Astrocyte of the spinal cord (primary cell): ENCODE measurements around the gene ACTR3C.

ENCODE experiments used
- DNase-seq: peaks from one replicate; pipeline ENCODE4 v3.0.0; 2011; ENCODE audit warnings: low read depth, low spot score
- H3K4me3 ChIP-seq: 2 replicates; pipeline ENCODE4 v1.5.1; 2011; ENCODE audit warnings: low read depth, mild to moderate bottlenecking, low read length, moderate library complexity
- in situ Hi-C: cut with HindIII; loops from 2 replicates; pipeline ENCODE4 v1.10.0; 2017; ENCODE audit warnings: low sequenced_read_pairs
- TF ChIP-seq, protein P1 (sequence below): IDR thresholded peaks from 2 replicates; pipeline ENCODE4 v1.5.1; 2012; ENCODE audit warnings: low read depth, mild to moderate bottlenecking, low read length, inconsistent platforms

Gene ACTR3C

GRCh38 chr7:150332852-150333635 lies 9.7 kb upstream of the ACTR3C start:
- DNase-seq = no peak
- in situ Hi-C loops = no loop called here
- no peak overlapping the region for H3K4me3 ChIP-seq
- TF ChIP-seq, protein P1, sequence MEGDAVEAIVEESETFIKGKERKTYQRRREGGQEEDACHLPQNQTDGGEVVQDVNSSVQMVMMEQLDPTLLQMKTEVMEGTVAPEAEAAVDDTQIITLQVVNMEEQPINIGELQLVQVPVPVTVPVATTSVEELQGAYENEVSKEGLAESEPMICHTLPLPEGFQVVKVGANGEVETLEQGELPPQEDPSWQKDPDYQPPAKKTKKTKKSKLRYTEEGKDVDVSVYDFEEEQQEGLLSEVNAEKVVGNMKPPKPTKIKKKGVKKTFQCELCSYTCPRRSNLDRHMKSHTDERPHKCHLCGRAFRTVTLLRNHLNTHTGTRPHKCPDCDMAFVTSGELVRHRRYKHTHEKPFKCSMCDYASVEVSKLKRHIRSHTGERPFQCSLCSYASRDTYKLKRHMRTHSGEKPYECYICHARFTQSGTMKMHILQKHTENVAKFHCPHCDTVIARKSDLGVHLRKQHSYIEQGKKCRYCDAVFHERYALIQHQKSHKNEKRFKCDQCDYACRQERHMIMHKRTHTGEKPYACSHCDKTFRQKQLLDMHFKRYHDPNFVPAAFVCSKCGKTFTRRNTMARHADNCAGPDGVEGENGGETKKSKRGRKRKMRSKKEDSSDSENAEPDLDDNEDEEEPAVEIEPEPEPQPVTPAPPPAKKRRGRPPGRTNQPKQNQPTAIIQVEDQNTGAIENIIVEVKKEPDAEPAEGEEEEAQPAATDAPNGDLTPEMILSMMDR = no peak

DNA sequence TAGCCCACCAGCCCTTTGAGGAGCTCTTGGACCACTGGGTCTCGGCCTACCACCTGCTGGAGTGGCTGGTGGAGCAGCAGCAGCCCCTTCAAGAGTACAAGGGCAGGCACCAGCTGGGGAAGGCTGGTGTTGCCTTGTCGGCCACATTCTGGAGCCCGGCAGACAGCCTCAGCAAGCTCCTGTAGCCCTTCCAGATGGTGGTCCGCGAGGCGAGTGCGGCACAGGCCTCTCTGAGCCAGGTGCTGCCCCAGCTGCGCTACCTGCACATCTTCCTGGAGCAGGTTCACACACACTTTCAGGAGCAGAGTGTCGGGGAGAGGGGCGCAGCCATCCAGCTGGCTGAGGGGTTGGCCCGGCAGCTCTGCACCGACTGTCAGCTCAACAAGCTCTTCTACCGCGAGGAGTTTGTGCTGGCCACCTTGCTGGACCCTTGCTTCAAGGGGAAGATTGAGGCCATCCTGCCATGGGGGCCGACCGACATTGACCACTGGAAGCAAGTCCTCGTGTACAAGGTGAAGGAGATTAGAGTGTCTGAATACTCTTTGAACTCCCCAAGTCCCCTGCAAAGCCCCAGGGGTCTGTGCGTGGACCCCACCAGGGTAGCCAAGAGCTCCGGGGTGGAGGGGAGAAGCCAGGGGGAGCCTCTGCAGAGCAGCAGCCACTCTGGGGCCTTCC lies 7.0 kb upstream of the ACTR3C start:
- no peak overlapping the region for H3K4me3 ChIP-seq
- no peak for DNase-seq
- TF ChIP-seq, protein P1 = no peak
- in situ Hi-C loops = no loop called here

DNA sequence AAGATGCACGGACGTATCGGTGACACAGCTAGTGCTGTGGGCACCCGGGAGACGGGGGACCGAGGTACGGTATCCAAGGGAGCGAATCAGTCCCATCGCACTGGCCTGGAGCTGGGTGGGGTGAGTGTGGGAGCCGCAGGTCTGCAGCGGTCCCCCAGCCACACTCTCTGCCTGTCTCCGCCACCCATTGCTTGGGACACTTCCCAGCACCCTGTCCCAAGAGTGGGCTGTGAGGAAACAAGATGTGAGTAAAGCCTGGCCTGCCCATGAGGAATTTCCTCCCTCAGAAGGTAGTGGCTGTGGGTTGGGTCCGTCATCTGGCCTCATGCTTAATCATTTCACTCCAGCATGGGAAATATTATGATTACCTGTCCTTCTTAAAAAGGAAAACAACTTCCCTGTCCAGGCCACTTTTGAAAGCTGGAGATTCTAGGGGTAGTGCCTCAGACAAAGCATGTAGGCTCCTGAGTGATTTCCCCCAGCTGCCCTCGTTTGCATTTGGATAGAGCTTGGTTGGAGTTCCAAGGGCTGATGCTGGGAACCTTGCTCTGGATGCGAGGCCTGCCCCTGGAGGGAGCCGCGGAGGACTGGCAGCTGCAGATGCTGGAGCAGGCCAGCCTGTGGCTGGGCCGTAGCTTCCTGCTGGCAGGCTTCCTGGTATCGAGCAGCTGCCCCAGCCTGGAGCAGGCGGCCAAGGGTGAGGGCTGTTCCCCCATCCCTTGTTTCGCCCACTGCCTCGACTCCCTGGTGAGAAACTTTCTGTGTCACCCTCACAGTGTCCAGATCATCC lies 6.2 kb upstream of the ACTR3C start:
- no peak for DNase-seq
- in situ Hi-C loops = no loop called here
- no peak overlapping the region for H3K4me3 ChIP-seq
- TF ChIP-seq, protein P1 = no peak

DNA sequence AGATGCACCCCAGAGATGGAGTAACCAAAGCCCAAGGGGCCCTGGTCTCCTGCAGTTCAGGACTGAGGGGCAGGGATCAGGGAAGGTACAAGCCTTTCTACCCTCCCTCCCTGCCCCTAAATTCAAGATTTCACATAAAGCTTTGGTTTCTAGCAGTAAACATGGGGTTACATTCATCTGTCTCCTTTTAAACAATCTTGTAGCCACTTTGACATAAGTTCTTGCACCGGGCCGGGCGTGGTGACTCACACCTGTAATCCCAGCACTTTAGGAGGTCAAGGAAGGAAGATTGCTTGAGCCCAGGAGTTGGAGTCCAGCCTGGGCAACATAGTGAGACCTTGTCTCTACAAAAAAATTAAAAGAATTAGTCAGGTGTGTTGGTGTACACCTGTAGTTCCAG lies 4.0 kb upstream of the ACTR3C start:
- H3K4me3 ChIP-seq = no peak overlapping the region
- no peak for DNase-seq
- in situ Hi-C loops = no loop called here
- TF ChIP-seq, protein P1 = no peak

GRCh38 chr7:150326657-150327268 lies 3.4 kb upstream of the ACTR3C start:
- DNase-seq = no peak
- in situ Hi-C loops = no loop called here
- TF ChIP-seq, protein P1 = no peak
- no peak overlapping the region for H3K4me3 ChIP-seq

DNA sequence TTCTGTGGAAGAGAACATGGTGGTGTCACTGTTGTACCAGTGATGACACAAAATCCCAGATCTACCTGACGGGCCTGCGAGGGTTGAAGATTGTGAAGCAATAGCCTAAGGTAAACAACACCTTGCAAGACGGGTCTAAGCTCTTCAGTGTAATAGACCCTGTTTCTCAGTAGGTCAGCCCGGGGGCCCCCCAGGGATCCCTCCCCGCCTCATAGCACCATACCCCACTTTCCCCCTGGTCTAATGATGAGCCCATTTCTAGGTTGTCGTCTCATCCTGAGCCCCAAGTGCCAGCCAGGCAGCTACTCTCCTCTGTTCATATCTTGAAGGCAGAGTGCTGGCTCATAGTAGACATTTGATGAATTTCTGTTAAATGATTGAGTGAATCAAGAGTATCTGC lies 2.6 kb upstream of the ACTR3C start:
- H3K4me3 ChIP-seq = no peak overlapping the region
- in situ Hi-C loops = no loop called here
- TF ChIP-seq, protein P1 = no peak
- DNase-seq = no peak
